IPS-15b (cell line): Measurements from ENCODE around the gene BCL2L12.

Source experiments
- H3K27me3 ChIP-seq: one replicate; pipeline ENCODE4 v1.6.1; 2013; ENCODE audit warnings: low read length; ENCODE audit not compliant: control insufficient read depth, insufficient read depth
- H3K36me3 ChIP-seq: one replicate; pipeline ENCODE4 v1.6.1; 2013; ENCODE audit warnings: low read length; ENCODE audit not compliant: control insufficient read depth, insufficient read depth
- H3K4me1 ChIP-seq: one replicate; pipeline ENCODE4 v1.6.1; 2013; ENCODE audit warnings: mild to moderate bottlenecking, low read length; ENCODE audit not compliant: control insufficient read depth, insufficient read depth
- H3K4me3 ChIP-seq: one replicate; pipeline ENCODE4 v1.5.1; 2013; ENCODE audit warnings: low read depth, low read length
- H3K9ac ChIP-seq: one replicate; pipeline ENCODE4 v1.6.1; 2013; ENCODE audit warnings: low read depth, mild to moderate bottlenecking, low read length
- H3K9me3 ChIP-seq: one replicate; pipeline ENCODE4 v1.6.1; 2013; ENCODE audit warnings: mild to moderate bottlenecking, low read length; ENCODE audit not compliant: control insufficient read depth, insufficient read depth

Gene BCL2L12

DNA sequence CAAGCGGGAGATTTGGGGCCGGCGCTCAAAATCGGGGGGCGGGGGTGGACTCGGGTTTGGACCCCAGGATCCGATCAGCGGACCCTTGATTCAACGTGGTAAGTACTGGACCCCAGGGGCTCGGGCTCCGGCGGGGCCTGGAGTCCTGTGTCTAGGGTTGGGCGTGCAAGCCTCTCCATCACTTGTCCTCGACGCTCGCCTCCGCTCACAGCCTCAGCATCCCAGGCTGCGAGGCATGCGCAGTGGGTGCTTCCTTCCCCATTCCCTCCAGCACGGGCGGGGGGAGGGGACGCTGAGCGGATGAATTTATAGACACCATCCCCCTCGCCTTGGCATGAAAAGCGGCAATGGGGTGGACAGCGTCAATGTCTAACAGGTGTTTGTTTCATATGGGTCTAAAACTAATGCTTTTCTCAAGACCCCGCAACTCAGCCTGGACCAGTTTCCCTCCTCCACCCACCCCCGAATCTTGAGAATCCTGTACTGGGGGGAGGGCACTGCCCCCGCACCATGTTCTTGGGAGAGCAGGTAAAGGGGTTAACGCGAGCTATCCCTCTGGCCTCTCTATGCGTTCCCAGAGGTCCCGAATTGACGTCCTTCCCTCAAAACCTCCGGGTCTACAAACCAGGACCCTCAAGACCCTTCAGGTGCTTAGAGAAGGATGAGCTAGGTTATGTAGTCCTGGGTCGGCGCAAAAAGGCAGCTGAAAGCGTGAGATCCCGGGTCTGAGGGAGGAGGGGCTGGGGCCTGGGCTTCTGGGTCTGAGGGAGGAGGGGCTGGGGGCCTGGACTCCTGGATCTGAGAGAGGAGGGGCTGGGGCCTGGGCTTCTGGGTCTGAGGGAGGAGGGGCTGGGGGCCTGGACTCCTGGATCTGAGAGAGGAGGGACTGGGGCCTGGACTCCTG is 25.8 kb downstream of the BCL2L12 start:
- Histone ChIP-seq H3K36me3 (peaks cover 18% of the 10 kb centered on the region), H3K9ac (no peak overlapping the region), H3K4me1 (peaks cover 3% of the 10 kb centered on the region), H3K27me3 (no peaks in the 10 kb centered on the region), H3K4me3 (peak overlapping the region; percentile 65), H3K9me3 (no peaks in the 10 kb centered on the region)

DNA sequence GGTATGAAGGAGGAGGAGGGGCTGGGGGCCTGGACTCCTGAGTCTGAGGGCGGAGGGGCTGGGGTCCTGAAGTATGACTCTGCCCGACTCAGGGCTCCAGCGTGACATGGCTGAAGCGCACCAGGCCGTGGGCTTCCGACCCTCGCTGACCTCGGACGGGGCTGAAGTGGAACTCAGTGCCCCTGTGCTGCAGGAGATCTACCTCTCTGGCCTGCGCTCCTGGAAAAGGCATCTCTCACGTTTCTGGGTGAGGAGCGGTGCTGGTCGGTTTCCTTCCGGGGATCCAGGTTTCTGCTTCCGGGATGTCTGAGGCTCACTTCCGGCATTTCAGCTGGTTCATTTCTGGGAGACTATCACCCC is 26.4 kb downstream of the BCL2L12 start:
- Histone ChIP-seq H3K4me1 (peaks cover 3% of the 10 kb centered on the region), H3K9me3 (no peaks in the 10 kb centered on the region), H3K36me3 (peaks cover 15% of the 10 kb centered on the region), H3K27me3 (no peaks in the 10 kb centered on the region), H3K9ac (no peak overlapping the region), H3K4me3 (peak overlapping the region; percentile 45)

DNA sequence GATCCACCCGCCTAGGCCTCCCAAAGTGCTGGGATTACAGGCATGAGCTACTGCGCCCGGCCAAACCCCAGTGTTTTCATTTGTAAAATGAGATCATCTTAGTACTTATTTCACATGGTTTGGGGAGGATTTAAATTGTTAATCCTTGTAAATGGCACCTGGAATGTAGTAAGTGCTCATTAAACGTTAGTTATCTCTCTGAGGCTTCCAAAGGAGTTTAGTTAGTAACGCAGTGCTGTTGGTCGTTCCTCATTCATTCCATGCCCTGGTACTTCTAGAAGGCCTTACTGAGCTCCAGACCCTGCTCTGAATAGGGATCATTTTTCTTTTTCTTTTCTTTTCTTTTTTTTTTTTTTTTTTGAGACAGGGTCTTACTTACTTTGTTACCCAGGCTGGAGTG is 30.4 kb downstream of the BCL2L12 start:
- peaks cover 9% of the 10 kb centered on the region for H3K36me3 ChIP-seq
- no peaks in the 10 kb centered on the region for H3K9me3 ChIP-seq
- no peaks in the 10 kb centered on the region for H3K27me3 ChIP-seq
- H3K4me3 ChIP-seq = no peak overlapping the region
- no peak overlapping the region for H3K9ac ChIP-seq
- no peaks in the 10 kb centered on the region for H3K4me1 ChIP-seq

GRCh38 chr19:49696865-49697264 is 31.1 kb downstream of the BCL2L12 start:
- H3K9ac ChIP-seq = no peak overlapping the region
- no peaks in the 10 kb centered on the region for H3K9me3 ChIP-seq
- H3K36me3 ChIP-seq = peaks cover 9% of the 10 kb centered on the region

DNA sequence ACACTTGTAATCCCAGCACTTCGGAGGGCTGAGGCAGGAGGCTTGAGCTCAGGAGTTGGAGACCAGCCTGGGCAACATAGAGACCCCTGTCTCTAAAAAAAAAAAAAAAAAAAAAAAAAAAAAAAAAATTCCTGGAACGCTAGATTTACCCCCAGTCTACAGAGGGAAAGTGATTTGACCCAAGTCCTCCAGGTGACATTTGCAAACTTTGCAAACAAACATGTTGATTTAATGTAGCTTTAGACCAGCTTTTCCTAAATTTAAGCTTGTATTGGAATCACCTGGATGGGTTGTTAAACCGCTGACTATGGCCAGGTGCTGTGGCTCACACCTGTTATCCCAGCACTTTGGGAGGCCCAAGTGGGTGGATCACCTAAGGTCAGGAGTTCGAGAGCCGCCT is 33.6 kb downstream of the BCL2L12 start:
- Histone ChIP-seq H3K4me3 (no peak overlapping the region), H3K27me3 (no peaks in the 10 kb centered on the region), H3K4me1 (no peaks in the 10 kb centered on the region), H3K9ac (no peak overlapping the region), H3K9me3 (no peaks in the 10 kb centered on the region), H3K36me3 (peaks cover 3% of the 10 kb centered on the region)

More at GRCh38 chr19:49696865-49697264, 31.1 kb downstream of the BCL2L12 start:
- Histone ChIP-seq H3K4me3 (no peak overlapping the region), H3K4me1 (no peaks in the 10 kb centered on the region), H3K27me3 (no peaks in the 10 kb centered on the region)

DNA sequence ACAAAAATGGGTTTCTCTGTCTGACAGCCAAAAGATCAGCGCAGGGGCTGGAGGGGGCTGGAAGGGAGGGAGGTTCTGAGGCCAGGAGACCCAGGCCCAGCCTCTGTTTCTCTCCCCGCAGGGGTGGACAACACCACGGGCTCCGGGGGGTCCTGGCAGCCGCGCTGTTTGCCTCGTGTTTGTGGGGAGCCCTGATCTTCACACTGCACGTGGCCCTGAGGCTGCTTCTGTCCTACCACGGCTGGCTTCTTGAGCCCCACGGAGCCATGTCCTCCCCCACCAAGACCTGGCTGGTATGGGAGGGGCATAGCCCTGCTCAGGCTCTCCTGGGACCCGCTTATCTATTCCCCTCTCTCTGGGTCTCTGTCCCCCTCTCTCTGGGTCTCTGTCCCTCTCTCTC is 34.8 kb downstream of the BCL2L12 start:
- H3K36me3 ChIP-seq = peaks cover 4% of the 10 kb centered on the region
- H3K9me3 ChIP-seq = no peaks in the 10 kb centered on the region
- H3K9ac ChIP-seq = no peak overlapping the region
- H3K27me3 ChIP-seq = no peaks in the 10 kb centered on the region
- no peak overlapping the region for H3K4me3 ChIP-seq
- H3K4me1 ChIP-seq = no peaks in the 10 kb centered on the region

DNA sequence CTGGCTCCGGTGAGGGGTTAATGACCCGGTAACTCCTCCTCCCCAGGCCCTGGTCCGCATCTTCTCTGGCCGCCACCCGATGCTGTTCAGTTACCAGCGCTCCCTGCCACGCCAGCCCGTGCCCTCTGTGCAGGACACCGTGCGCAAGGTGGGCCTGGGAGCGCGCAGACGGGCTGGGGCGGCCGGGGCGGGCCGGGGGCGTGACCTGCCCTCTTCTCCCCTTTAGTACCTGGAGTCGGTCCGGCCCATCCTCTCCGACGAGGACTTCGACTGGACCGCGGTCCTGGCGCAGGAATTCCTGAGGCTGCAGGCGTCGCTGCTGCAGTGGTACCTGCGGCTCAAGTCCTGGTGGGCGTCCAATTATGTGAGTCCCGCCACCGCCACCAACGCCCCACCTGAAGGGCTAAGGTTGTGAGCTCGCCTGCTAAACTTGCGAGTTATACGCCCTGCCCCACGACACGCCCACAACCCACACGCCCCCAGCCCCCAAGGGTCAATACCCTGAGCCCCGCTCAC is 35.6 kb downstream of the BCL2L12 start:
- H3K27me3 ChIP-seq = no peaks in the 10 kb centered on the region
- peaks cover 10% of the 10 kb centered on the region for H3K36me3 ChIP-seq
- no peak overlapping the region for H3K9ac ChIP-seq
- H3K9me3 ChIP-seq = no peaks in the 10 kb centered on the region
- no peaks in the 10 kb centered on the region for H3K4me1 ChIP-seq
- peak overlapping the region; percentile 13 for H3K4me3 ChIP-seq

- Histone ChIP-seq H3K4me3 (no peak overlapping the region), H3K9me3 (no peaks in the 10 kb centered on the region), H3K27me3 (no peaks in the 10 kb centered on the region), H3K9ac (no peak overlapping the region), H3K36me3 (peaks cover 22% of the 10 kb centered on the region), H3K4me1 (no peaks in the 10 kb centered on the region)
Measured at GRCh38 chr19:49704888-49705642, 39.3 kb downstream of the BCL2L12 start.

GRCh38 chr19:49705919-49706318 is 40.2 kb downstream of the BCL2L12 start:
- no peaks in the 10 kb centered on the region for H3K4me1 ChIP-seq
- H3K9me3 ChIP-seq = no peaks in the 10 kb centered on the region
- H3K4me3 ChIP-seq = no peak overlapping the region
- no peak overlapping the region for H3K9ac ChIP-seq
- no peaks in the 10 kb centered on the region for H3K27me3 ChIP-seq
- peaks cover 28% of the 10 kb centered on the region for H3K36me3 ChIP-seq

- Histone ChIP-seq H3K4me1 (no peaks in the 10 kb centered on the region), H3K9me3 (no peaks in the 10 kb centered on the region), H3K4me3 (no peak overlapping the region), H3K36me3 (peaks cover 34% of the 10 kb centered on the region), H3K9ac (no peak overlapping the region), H3K27me3 (no peaks in the 10 kb centered on the region)
Measured at GRCh38 chr19:49710372-49710951, 44.7 kb downstream of the BCL2L12 start.

DNA sequence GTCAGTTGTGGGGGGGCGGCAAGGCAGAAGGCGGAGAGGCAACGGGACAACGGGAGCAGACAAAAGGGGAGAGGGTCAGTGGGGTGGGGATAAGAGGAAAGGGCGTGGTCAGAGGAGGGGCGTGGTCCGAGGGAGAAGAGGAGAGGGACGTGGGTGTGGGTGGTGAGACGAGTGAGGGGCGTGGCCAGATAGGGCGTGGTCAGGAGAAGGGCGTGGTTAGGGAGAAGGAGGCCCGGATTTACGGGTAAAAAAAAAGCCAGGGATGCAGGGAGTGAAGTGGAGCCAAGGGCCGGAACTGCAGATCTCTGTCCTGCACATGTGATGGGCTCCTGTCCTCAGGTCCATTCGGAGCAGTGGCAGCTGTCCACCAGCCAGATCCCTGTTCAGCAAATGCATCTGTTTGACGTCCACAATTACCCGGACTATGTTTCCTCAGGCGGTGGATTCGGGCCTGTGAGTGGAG is 46.7 kb downstream of the BCL2L12 start:
- H3K27me3 ChIP-seq = no peaks in the 10 kb centered on the region
- no peaks in the 10 kb centered on the region for H3K9me3 ChIP-seq
- H3K4me1 ChIP-seq = no peaks in the 10 kb centered on the region
- H3K9ac ChIP-seq = no peak overlapping the region
- peaks cover 22% of the 10 kb centered on the region for H3K36me3 ChIP-seq
- no peak overlapping the region for H3K4me3 ChIP-seq
